Sigmoid colon (tissue), 4 donors: Measurements from ENCODE around the gene PGM5.

Experiments
- CTCF ChIP-seq, 4 experiments: fragments of 450-650 bp in 3 of 4; fragments of 200-600 bp in 1 of 4; IDR thresholded peaks; one replicate each; pipeline ENCODE4 v1.5.1; 2016 to 2019; ENCODE audit warnings: antibody characterized with exemption in 4 of 4, mild to moderate bottlenecking in 3 of 4, moderate library complexity in 2 of 4
- EP300 ChIP-seq, 4 donors: sonication (generic); formaldehyde crosslinking; IDR thresholded peaks; one replicate each; pipeline ENCODE4 v1.6.1; 2017; ENCODE audit warnings: antibody characterized with exemption in 4 of 4
- POLR2A ChIP-seq, 2 donors: fragments of 450-650 bp; IDR thresholded peaks; one replicate each; pipeline ENCODE4 v1.6.1; 2016; ENCODE audit warnings: antibody characterized with exemption in 2 of 2, mild to moderate bottlenecking in 2 of 2, moderate library complexity in 2 of 2

- TF ChIP-seq POLR2A (IDR thresholded peaks at IDR 0.05) (no peak), CTCF (IDR thresholded peaks at IDR 0.05) (no peak), EP300 (IDR thresholded peaks at IDR 0.05) (no peak)
Measured at GRCh38 chr9:68558545-68558944, 202.1 kb downstream of the PGM5 start.
